ENCODE measurements around the gene PTAFR. TPM values are rescaled to one million over a fixed set of nuclear protein-coding genes. Genes with fewer than 3 reads are reported as not detected.
A peak's percentile ranks its signal among the peaks of the same experiment; 100 is the strongest.

PTAFR gene, protein sequence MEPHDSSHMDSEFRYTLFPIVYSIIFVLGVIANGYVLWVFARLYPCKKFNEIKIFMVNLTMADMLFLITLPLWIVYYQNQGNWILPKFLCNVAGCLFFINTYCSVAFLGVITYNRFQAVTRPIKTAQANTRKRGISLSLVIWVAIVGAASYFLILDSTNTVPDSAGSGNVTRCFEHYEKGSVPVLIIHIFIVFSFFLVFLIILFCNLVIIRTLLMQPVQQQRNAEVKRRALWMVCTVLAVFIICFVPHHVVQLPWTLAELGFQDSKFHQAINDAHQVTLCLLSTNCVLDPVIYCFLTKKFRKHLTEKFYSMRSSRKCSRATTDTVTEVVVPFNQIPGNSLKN
- total RNA-seq, result 1 to 10 TPM in 2 of 5 donors, under 1 TPM in 3; 0.37 to 3.8 (median 0.95) TPM
- total RNA-seq (2013), result 0.68 TPM
- total RNA-seq, result 0.29 to 32.3 (median 1.9) reads per million in 29 experiments

DNA sequence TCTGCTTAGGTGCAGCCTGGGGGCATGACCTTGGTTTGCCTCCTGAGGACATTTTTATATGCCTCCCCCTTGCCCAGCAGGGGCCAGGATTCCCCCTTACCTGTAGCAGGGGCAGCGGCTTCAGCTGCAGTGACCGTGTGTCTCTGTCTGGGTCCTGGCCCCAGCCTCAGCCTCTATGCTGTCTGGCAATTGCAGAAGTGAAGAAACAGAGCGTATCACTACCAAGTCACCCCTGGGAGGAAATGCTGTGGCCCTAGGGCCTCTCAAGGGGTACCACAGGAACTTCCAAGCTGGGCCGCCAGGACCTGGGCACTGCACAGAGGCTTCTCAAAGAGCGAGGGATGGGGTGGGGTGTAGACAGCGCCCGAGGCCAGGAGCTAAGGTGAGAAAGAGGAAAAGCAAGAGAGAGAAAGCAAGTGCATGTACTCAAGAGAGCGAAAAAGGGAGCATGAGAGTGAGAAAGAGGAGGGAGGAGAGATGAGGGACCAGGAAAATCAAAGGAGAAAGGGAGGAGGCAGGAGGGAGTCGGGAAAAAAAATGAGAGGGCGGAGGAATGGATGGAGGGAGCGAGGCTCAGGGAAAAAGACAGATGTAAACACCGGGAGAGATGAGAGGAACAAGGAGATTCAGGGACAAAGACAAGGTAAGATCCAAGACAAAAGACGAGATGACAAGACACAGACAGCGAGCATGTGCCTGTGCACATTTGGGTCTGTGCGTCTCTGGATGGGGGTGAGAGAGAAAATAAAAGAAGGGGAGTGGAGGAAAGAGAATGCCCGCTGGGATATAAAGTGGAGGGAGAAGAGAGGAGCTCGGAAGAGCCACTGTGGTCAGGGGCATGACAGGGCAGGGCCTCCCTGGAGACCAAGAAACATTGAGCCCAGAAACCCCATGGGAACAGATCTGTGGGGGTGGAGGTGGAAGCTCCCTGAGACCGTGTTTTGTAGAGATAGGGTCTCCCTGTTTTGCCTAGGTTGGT is at the start of gene PTAFR:
Gene PTAFR, minus strand, starts transcription at position 199 of the 979 bp plus-strand sequence. CDS start 25,669 bp downstream, outside the sequence.
- H3K27me3 Mint-ChIP-seq, result no peaks in the 10 kb centered on the region
- no peak within 1 kb of the TSS for H3K27ac ChIP-seq (ENCODE audit: low read length)
- POLR2A ChIA-PET, result interaction anchor here in 1 of 2 donors (0.5 kb wide), 1 partner anchor 855 kb away, joined by 11 read pairs; no protein-coding TSS in a partner anchor
- ATAC-seq (replicated peaks in 1 of 4) (peak in 1 of 4 experiments; percentile 8), DNase-seq (peak in 3 of 35 experiments; percentile 5 to 33 (median 20))
- peaks cover 27 to 50% (median 34%) of the 10 kb centered on the region in 3 donors for H3K4me1 Mint-ChIP-seq
- H3K4me3 Mint-ChIP-seq, result no peak within 1 kb of the TSS
- no peak within 1 kb of the TSS for H3K27ac Mint-ChIP-seq
- WGBS (ENCODE audit: insufficient coverage), result 78% methylated on average over 18 of the region's 18 CpGs
- H3K36me3 ChIP-seq (ENCODE audit: control insufficient read depth in 2 of 2, extremely low read depth in 1 of 2, insufficient read depth in 1 of 2, low read length in 1 of 2), result no peaks in the 10 kb centered on the region
- no peaks in the 10 kb centered on the region for H3K9me3 Mint-ChIP-seq
- CTCF ChIA-PET, result no interaction called here
- no peaks in the 10 kb centered on the region for H3K9me3 ChIP-seq
- no peaks in the 10 kb centered on the region for H3K36me3 Mint-ChIP-seq
- no peak within 1 kb of the TSS for H3K4me3 ChIP-seq (ENCODE audit: control insufficient read depth in 1 of 2, extremely low read depth in 1 of 2, low read length in 1 of 2)
- peaks cover 11 to 31% of the 10 kb centered on the region in 2 experiments for H3K4me1 ChIP-seq (ENCODE audit: control insufficient read depth in 1 of 2, extremely low read depth in 1 of 2, insufficient read depth in 2 of 2, low read length in 2 of 2)
- peaks cover 0 to 17% of the 10 kb centered on the region in 2 experiments for H3K27me3 ChIP-seq (replicated peaks in 1 of 2; ENCODE audit: control insufficient read depth in 2 of 2, extremely low read depth in 1 of 2, insufficient read depth in 2 of 2, low read length in 1 of 2)

GRCh38 chr1:28213315-28213714 is 36.8 kb upstream of the PTAFR start:
- Histone ChIP-seq H3K27ac (ENCODE audit: low read length) (no peak overlapping the region), H3K4me1 (ENCODE audit: control insufficient read depth in 1 of 2, extremely low read depth in 1 of 2, insufficient read depth in 2 of 2, low read length in 2 of 2) (no peaks in the 10 kb centered on the region), H3K27me3 (replicated peaks in 1 of 2; ENCODE audit: control insufficient read depth in 2 of 2, extremely low read depth in 1 of 2, insufficient read depth in 2 of 2, low read length in 1 of 2) (no peaks in the 10 kb centered on the region), H3K9me3 (no peaks in the 10 kb centered on the region), H3K36me3 (ENCODE audit: control insufficient read depth in 2 of 2, extremely low read depth in 1 of 2, insufficient read depth in 1 of 2, low read length in 1 of 2) (peaks cover 3 to 39% of the 10 kb centered on the region in 2 donors), H3K4me3 (ENCODE audit: control insufficient read depth in 1 of 2, extremely low read depth in 1 of 2, low read length in 1 of 2) (no peak overlapping the region)
- no peak overlapping the region for H3K27ac Mint-ChIP-seq
- no peaks in the 10 kb centered on the region for H3K9me3 Mint-ChIP-seq
- no peaks in the 10 kb centered on the region for H3K27me3 Mint-ChIP-seq
- peaks cover 0 to 8% (median 3%) of the 10 kb centered on the region in 3 donors for H3K4me1 Mint-ChIP-seq
- ATAC-seq (replicated peaks in 1 of 4) (no peak), DNase-seq (no peak)
- peaks cover 22% of the 10 kb centered on the region for H3K36me3 Mint-ChIP-seq
- CTCF ChIA-PET, result interaction anchor here (0.6 to 1.8 kb wide), 4 partner anchors 17 to 275 kb away, joined by 3 to 8 read pairs (median 6); partner anchors contain the start of gene EYA3 (in 1 of the 2)
- H3K4me3 Mint-ChIP-seq, result no peak overlapping the region
- WGBS (ENCODE audit: insufficient coverage), result 100% methylated on average over 1 of the region's 2 CpGs
- POLR2A ChIA-PET, result interaction anchor here in 1 of 2 donors (0.5 to 0.6 kb wide), 4 partner anchors 9 to 592 kb away, joined by 3 to 8 read pairs (median 4); no protein-coding TSS in a partner anchor

- ATAC-seq (replicated peaks in 1 of 4), result no peak
- Histone ChIP-seq H3K27me3 (replicated peaks in 1 of 2; ENCODE audit: control insufficient read depth in 2 of 2, extremely low read depth in 1 of 2, insufficient read depth in 2 of 2, low read length in 1 of 2) (no peaks in the 10 kb centered on the region), H3K4me1 (ENCODE audit: control insufficient read depth in 1 of 2, extremely low read depth in 1 of 2, insufficient read depth in 2 of 2, low read length in 2 of 2) (no peaks in the 10 kb centered on the region), H3K4me3 (ENCODE audit: control insufficient read depth in 1 of 2, extremely low read depth in 1 of 2, low read length in 1 of 2) (no peak overlapping the region), H3K27ac (ENCODE audit: low read length) (no peak overlapping the region), H3K36me3 (ENCODE audit: control insufficient read depth in 2 of 2, extremely low read depth in 1 of 2, insufficient read depth in 1 of 2, low read length in 1 of 2) (peaks cover 5 to 68% of the 10 kb centered on the region in 2 donors), H3K9me3 (no peaks in the 10 kb centered on the region)
- Mint-ChIP-seq H3K27ac (peak overlapping the region in 1 of 2 donors; percentile 34), H3K4me3 (no peak overlapping the region), H3K9me3 (no peaks in the 10 kb centered on the region), H3K4me1 (peaks cover 0 to 6% (median 3%) of the 10 kb centered on the region in 3 donors), H3K36me3 (peaks cover 33% of the 10 kb centered on the region), H3K27me3 (no peaks in the 10 kb centered on the region)
- ChIA-PET POLR2A (interaction anchor here (0.5 kb wide), 2 partner anchors 120 to 293 kb away, joined by 5 to 12 read pairs; no protein-coding TSS in a partner anchor), CTCF (interaction anchor here (0.8 to 3.2 kb wide), 5 partner anchors 8 to 269 kb away, joined by 3 to 69 read pairs (median 3); no protein-coding TSS in a partner anchor)
- WGBS (ENCODE audit: insufficient coverage), result 88% methylated on average over 1 of the region's 1 CpG
- DNase-seq, result no peak
Measured at GRCh38 chr1:28209700-28210099, 33.2 kb upstream of the PTAFR start.

- Histone ChIP-seq H3K4me1 (ENCODE audit: control insufficient read depth in 1 of 2, extremely low read depth in 1 of 2, insufficient read depth in 2 of 2, low read length in 2 of 2) (no peaks in the 10 kb centered on the region), H3K27ac (ENCODE audit: low read length) (no peak overlapping the region), H3K9me3 (no peaks in the 10 kb centered on the region), H3K27me3 (replicated peaks in 1 of 2; ENCODE audit: control insufficient read depth in 2 of 2, extremely low read depth in 1 of 2, insufficient read depth in 2 of 2, low read length in 1 of 2) (no peaks in the 10 kb centered on the region), H3K4me3 (ENCODE audit: control insufficient read depth in 1 of 2, extremely low read depth in 1 of 2, low read length in 1 of 2) (no peak overlapping the region), H3K36me3 (ENCODE audit: control insufficient read depth in 2 of 2, extremely low read depth in 1 of 2, insufficient read depth in 1 of 2, low read length in 1 of 2) (peaks cover 7 to 70% of the 10 kb centered on the region in 2 donors)
- peaks cover 0 to 6% (median 3%) of the 10 kb centered on the region in 3 donors for H3K4me1 Mint-ChIP-seq
- no peak overlapping the region for H3K4me3 Mint-ChIP-seq
- DNase-seq (peak in 34 of 35 experiments; percentile 9 to 77 (median 56)), ATAC-seq (replicated peaks in 1 of 4) (peak; percentile 58 to 84 (median 73))
- no peak overlapping the region for H3K27ac Mint-ChIP-seq
- POLR2A ChIA-PET, result interaction anchor here (0.5 to 1.0 kb wide), 3 partner anchors 120 to 1026 kb away, joined by 3 to 12 read pairs (median 3); no protein-coding TSS in a partner anchor
- no peaks in the 10 kb centered on the region for H3K9me3 Mint-ChIP-seq
- 0% methylated on average over 1 of the region's 4 CpGs for WGBS (ENCODE audit: insufficient coverage)
- H3K27me3 Mint-ChIP-seq, result no peaks in the 10 kb centered on the region
- CTCF ChIA-PET, result interaction anchor here (0.6 to 3.2 kb wide), 10 partner anchors 9 to 915 kb away, joined by 3 to 69 read pairs (median 4); partner anchors contain the start of gene EYA3 (in 1 of the 2)
- peaks cover 39% of the 10 kb centered on the region for H3K36me3 Mint-ChIP-seq
Measured at GRCh38 chr1:28208818-28209441, 32.4 kb upstream of the PTAFR start.

DNA sequence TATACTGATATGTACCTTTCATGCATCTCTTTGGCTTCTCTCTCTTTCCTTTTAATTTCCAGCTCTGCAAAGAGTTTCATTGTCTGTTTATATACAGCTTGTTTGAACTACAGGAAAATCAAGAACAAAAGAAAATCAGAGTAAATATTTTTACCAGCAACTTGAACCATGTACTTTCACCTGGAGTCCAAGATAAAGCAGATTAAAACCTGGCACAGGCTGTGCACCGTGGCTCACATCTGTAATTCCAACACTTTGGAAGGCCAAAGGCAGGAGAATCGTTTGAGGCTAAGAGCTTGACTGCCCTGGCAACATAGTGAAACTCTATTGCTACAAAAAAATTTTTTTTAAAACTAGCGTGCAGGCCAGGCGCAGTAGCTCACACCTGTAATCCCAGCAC is 28.8 kb upstream of the PTAFR start:
- peaks cover 8 to 17% (median 13%) of the 10 kb centered on the region in 3 donors for H3K4me1 Mint-ChIP-seq
- DNase-seq, result no peak
- Histone ChIP-seq H3K36me3 (ENCODE audit: control insufficient read depth in 2 of 2, extremely low read depth in 1 of 2, insufficient read depth in 1 of 2, low read length in 1 of 2) (peaks cover 26 to 79% of the 10 kb centered on the region in 2 donors), H3K9me3 (no peaks in the 10 kb centered on the region), H3K27ac (ENCODE audit: low read length) (no peak overlapping the region), H3K4me3 (ENCODE audit: control insufficient read depth in 1 of 2, extremely low read depth in 1 of 2, low read length in 1 of 2) (no peak overlapping the region), H3K4me1 (ENCODE audit: control insufficient read depth in 1 of 2, extremely low read depth in 1 of 2, insufficient read depth in 2 of 2, low read length in 2 of 2) (peaks cover under 1 to 14% of the 10 kb centered on the region in 2 experiments), H3K27me3 (replicated peaks in 1 of 2; ENCODE audit: control insufficient read depth in 2 of 2, extremely low read depth in 1 of 2, insufficient read depth in 2 of 2, low read length in 1 of 2) (no peaks in the 10 kb centered on the region)
- H3K36me3 Mint-ChIP-seq, result peaks cover 54% of the 10 kb centered on the region
- no peaks in the 10 kb centered on the region for H3K9me3 Mint-ChIP-seq
- no peak overlapping the region for H3K4me3 Mint-ChIP-seq
- ChIA-PET CTCF (interaction anchor here (0.7 to 2.7 kb wide), 2 partner anchors 113 to 265 kb away, joined by 3 to 19 read pairs; no protein-coding TSS in a partner anchor), POLR2A (no interaction called here)
- H3K27ac Mint-ChIP-seq, result no peak overlapping the region
- no peaks in the 10 kb centered on the region for H3K27me3 Mint-ChIP-seq
- 100% methylated on average over 4 of the region's 4 CpGs for WGBS (ENCODE audit: insufficient coverage)
- no peak for ATAC-seq (replicated peaks in 1 of 4)
